Measurements from ENCODE around the gene MLIP.

DNA sequence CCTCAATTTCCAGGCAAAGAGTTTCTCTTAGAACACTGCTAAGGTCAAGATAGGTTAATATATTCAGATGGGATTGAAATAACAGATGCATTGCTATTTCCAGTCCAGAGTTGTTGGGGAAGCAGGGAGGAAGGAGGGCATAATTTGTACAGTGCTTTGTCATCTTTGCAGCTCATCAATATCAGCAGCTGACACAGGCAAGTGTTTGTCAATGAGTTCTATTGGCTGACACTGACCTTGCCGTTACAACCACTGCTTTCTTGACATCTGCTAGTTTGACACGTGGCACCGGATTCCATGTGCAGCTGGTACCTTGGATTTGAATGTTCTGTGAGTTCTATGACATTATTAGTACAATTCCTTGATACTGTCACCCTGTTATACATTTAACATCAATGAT lies 28.0 kb upstream of the MLIP start:
- TF ChIP-seq, protein P1, sequence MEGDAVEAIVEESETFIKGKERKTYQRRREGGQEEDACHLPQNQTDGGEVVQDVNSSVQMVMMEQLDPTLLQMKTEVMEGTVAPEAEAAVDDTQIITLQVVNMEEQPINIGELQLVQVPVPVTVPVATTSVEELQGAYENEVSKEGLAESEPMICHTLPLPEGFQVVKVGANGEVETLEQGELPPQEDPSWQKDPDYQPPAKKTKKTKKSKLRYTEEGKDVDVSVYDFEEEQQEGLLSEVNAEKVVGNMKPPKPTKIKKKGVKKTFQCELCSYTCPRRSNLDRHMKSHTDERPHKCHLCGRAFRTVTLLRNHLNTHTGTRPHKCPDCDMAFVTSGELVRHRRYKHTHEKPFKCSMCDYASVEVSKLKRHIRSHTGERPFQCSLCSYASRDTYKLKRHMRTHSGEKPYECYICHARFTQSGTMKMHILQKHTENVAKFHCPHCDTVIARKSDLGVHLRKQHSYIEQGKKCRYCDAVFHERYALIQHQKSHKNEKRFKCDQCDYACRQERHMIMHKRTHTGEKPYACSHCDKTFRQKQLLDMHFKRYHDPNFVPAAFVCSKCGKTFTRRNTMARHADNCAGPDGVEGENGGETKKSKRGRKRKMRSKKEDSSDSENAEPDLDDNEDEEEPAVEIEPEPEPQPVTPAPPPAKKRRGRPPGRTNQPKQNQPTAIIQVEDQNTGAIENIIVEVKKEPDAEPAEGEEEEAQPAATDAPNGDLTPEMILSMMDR (conservative IDR thresholded peaks at IDR 0.05; ENCODE audit: low read length), result no peak
- no peak for TF ChIP-seq EZH2phosphoT487 (IDR thresholded peaks at IDR 0.05; ENCODE audit: borderline replicate concordance, low read depth, low read length)
